Activated naive CD8-positive, alpha-beta T cell treated with anti-CD3 and anti-CD28 coated beads, Interleukin-2, amount 10 ng/mL, durations not matched to agents 7 days and 5 days (primary cell): ENCODE results near the gene IL15RA. TPM values are rescaled to one million over a fixed set of nuclear protein-coding genes. Genes with fewer than 3 reads are reported as not detected.
"Not testable (repeated sequence)": the region's sequence is repeated elsewhere in the genome, so short reads cannot be mapped to it uniquely, and the experiment has no call there.

Experiments
- ATAC-seq: fragments of 150-1000 bp; cut with Tn5 transposase; one replicate; pipeline ENCODE4 v1.10.0; 2021; ENCODE audit warnings: low read depth, moderate library complexity
- POLR2A ChIA-PET: fragments of 350-600 bp; sonication (Branson Sonifier 250); formaldehyde crosslinking; loops from one replicate; lab custom pipeline; 2021; ENCODE audit warnings: antibody characterized with exemption; lab: Charles Lee
- DNase-seq: peaks from one replicate; pipeline ENCODE4 v3.0.0; 2021
- H3K27ac Mint-ChIP-seq: one replicate; pipeline ENCODE4 v1.8.0; 2022; ENCODE audit warnings: mild to moderate bottlenecking, mixed read lengths
- H3K27me3 Mint-ChIP-seq: one replicate; pipeline ENCODE4 v1.8.0; 2022; ENCODE audit warnings: mild to moderate bottlenecking, moderate library complexity, mixed read lengths
- H3K36me3 Mint-ChIP-seq: one replicate; pipeline ENCODE4 v1.8.0; 2021; ENCODE audit warnings: mild to moderate bottlenecking, mixed read lengths
- H3K4me1 Mint-ChIP-seq: one replicate; pipeline ENCODE4 v1.8.0; 2021; ENCODE audit warnings: mixed read lengths
- H3K4me3 Mint-ChIP-seq: one replicate; pipeline ENCODE4 v1.8.0; 2022; ENCODE audit warnings: mild to moderate bottlenecking, moderate library complexity, mixed read lengths
- H3K9me3 Mint-ChIP-seq: one replicate; pipeline ENCODE4 v1.8.0; 2021; ENCODE audit warnings: mixed read lengths
- total RNA-seq, 2 experiments: library from RNA; stranded (reverse); gene quantifications; one replicate each; pipeline ENCODE4 v1.2.3, GENCODE V29; 2021

IL15RA gene
- total RNA-seq, 2 experiments from 2014 or later: 20.3 to 21.3 TPM

- peaks cover 22% of the 10 kb centered on the region for H3K36me3 Mint-ChIP-seq
- no peaks in the 10 kb centered on the region for H3K9me3 Mint-ChIP-seq
- ATAC-seq: no peak
- H3K4me1 Mint-ChIP-seq: no peaks in the 10 kb centered on the region
- no peak for DNase-seq
- no peak overlapping the region for H3K27ac Mint-ChIP-seq
- H3K4me3 Mint-ChIP-seq: no peak overlapping the region
- no peaks in the 10 kb centered on the region for H3K27me3 Mint-ChIP-seq
- POLR2A ChIA-PET: no interaction called here
These were observed 63.6 kb downstream of the IL15RA start for GRCh38 chr10:5913736-5914135.

GRCh38 chr10:5911670-5912069 lies 65.7 kb downstream of the IL15RA start:
- Mint-ChIP-seq H3K9me3 (no peaks in the 10 kb centered on the region), H3K4me1 (peaks cover 4% of the 10 kb centered on the region), H3K4me3 (no peak overlapping the region), H3K27me3 (no peaks in the 10 kb centered on the region), H3K27ac (peak overlapping the region; percentile 10), H3K36me3 (peaks cover 32% of the 10 kb centered on the region)
- POLR2A ChIA-PET: no interaction called here
- DNase-seq: no peak
- ATAC-seq: no peak

- H3K4me3 Mint-ChIP-seq: no peak overlapping the region
- POLR2A ChIA-PET: no interaction called here
- ATAC-seq (no peak), DNase-seq (no peak)
- peaks cover 31% of the 10 kb centered on the region for H3K36me3 Mint-ChIP-seq
- H3K27ac Mint-ChIP-seq: no peak overlapping the region
- H3K9me3 Mint-ChIP-seq: no peaks in the 10 kb centered on the region
- H3K4me1 Mint-ChIP-seq: peaks cover 6% of the 10 kb centered on the region
- no peaks in the 10 kb centered on the region for H3K27me3 Mint-ChIP-seq
These were observed 66.8 kb downstream of the IL15RA start for GRCh38 chr10:5910323-5911100.

GRCh38 chr10:5908676-5909075 lies 68.7 kb downstream of the IL15RA start:
- not testable (repeated sequence) for H3K9me3 Mint-ChIP-seq, DNase-seq, H3K27ac Mint-ChIP-seq, H3K4me3 Mint-ChIP-seq, H3K4me1 Mint-ChIP-seq, H3K27me3 Mint-ChIP-seq, ATAC-seq
- H3K36me3 Mint-ChIP-seq: peaks cover 36% of the 10 kb centered on the region
- POLR2A ChIA-PET: interaction anchor here (1.4 kb wide), 1 partner anchor 19 kb away, joined by 3 read pairs; the partner anchor contains the start of genes ANKRD16 and FBH1

GRCh38 chr10:5906651-5907050 lies 70.7 kb downstream of the IL15RA start:
- H3K27me3 Mint-ChIP-seq: no peaks in the 10 kb centered on the region
- H3K4me3 Mint-ChIP-seq: no peak overlapping the region
- H3K36me3 Mint-ChIP-seq: peaks cover 42% of the 10 kb centered on the region
- no peak for DNase-seq
- no peaks in the 10 kb centered on the region for H3K9me3 Mint-ChIP-seq
- H3K27ac Mint-ChIP-seq: no peak overlapping the region
- peaks cover 9% of the 10 kb centered on the region for H3K4me1 Mint-ChIP-seq
- no peak for ATAC-seq
- POLR2A ChIA-PET: no interaction called here

- Mint-ChIP-seq H3K36me3 (peaks cover 41% of the 10 kb centered on the region), H3K4me1 (peaks cover 9% of the 10 kb centered on the region), H3K4me3 (no peak overlapping the region), H3K9me3 (no peaks in the 10 kb centered on the region), H3K27me3 (no peaks in the 10 kb centered on the region), H3K27ac (no peak overlapping the region)
- ATAC-seq (no peak), DNase-seq (no peak)
- POLR2A ChIA-PET: no interaction called here
These were observed 71.4 kb downstream of the IL15RA start for GRCh38 chr10:5905854-5906507.

- Mint-ChIP-seq H3K27me3 (no peaks in the 10 kb centered on the region), H3K4me1 (peaks cover 9% of the 10 kb centered on the region), H3K27ac (no peak overlapping the region), H3K9me3 (no peaks in the 10 kb centered on the region), H3K4me3 (no peak overlapping the region), H3K36me3 (peaks cover 41% of the 10 kb centered on the region)
- ATAC-seq (no peak), DNase-seq (no peak)
- POLR2A ChIA-PET: no interaction called here
These were observed 73.1 kb downstream of the IL15RA start for GRCh38 chr10:5904227-5904626.

GRCh38 chr10:5903563-5903962 lies 73.8 kb downstream of the IL15RA start:
- DNase-seq (no peak), ATAC-seq (no peak)
- Mint-ChIP-seq H3K27ac (no peak overlapping the region), H3K27me3 (no peaks in the 10 kb centered on the region), H3K4me1 (peaks cover 9% of the 10 kb centered on the region), H3K9me3 (no peaks in the 10 kb centered on the region), H3K36me3 (peaks cover 40% of the 10 kb centered on the region), H3K4me3 (no peak overlapping the region)
- POLR2A ChIA-PET: interaction anchor here (0.6 kb wide), 1 partner anchor 66 kb away, joined by 3 read pairs; no protein-coding TSS in a partner anchor

GRCh38 chr10:5902511-5903274 lies 74.7 kb downstream of the IL15RA start:
- Mint-ChIP-seq H3K9me3 (peaks cover 2% of the 10 kb centered on the region), H3K36me3 (peaks cover 40% of the 10 kb centered on the region), H3K27me3 (no peaks in the 10 kb centered on the region), H3K4me3 (no peak overlapping the region), H3K27ac (no peak overlapping the region), H3K4me1 (peaks cover 5% of the 10 kb centered on the region)
- no peak for DNase-seq
- POLR2A ChIA-PET: no interaction called here
- ATAC-seq: no peak

Other genes starting within 250 kb of the IL15RA start
- 100 to 1,000 TPM; 187 to 194 TPM for gene GDI2, start 164.1 kb downstream of the IL15RA start, total RNA-seq
- gene ANKRD16, start 87.7 kb downstream of the IL15RA start, total RNA-seq: 1 to 10 TPM; 6.2 to 6.3 TPM
- 10 to 100 TPM; 71.6 to 72.9 TPM for gene FBH1, start 87.3 kb downstream of the IL15RA start, total RNA-seq
- gene IL2RA, start 84.8 kb upstream of the IL15RA start, total RNA-seq: 100 to 1,000 TPM; 184 to 201 TPM
- gene RBM17, start 111.5 kb upstream of the IL15RA start, total RNA-seq: 100 to 1,000 TPM; 185 to 200 TPM
- gene PFKFB3, start 225.4 kb upstream of the IL15RA start, total RNA-seq: 10 to 100 TPM; 75.1 to 77.2 TPM